Stimulated activated CD4-positive, alpha-beta T cell treated with anti-CD3 and anti-CD28 coated beads, Interleukin-15, amount 100 ng/mL, for 48 hours (primary cell): ENCODE data around the gene UNC5CL.

Experiments
- DNase-seq, 2 donors: peaks; one replicate each; pipeline ENCODE4 v3.0.0-alpha.2; 2020; ENCODE audit warnings: low read depth in 2 of 2

UNC5CL gene

GRCh38 chr6:41006217-41006616 lies 32.8 kb downstream of the UNC5CL start:
- DNase-seq: peak; percentile 11 to 34

GRCh38 chr6:41002168-41002567 lies 36.9 kb downstream of the UNC5CL start:
- no peak for DNase-seq

GRCh38 chr6:41000248-41000647 lies 38.8 kb downstream of the UNC5CL start:
- no peak for DNase-seq

GRCh38 chr6:40999569-40999968 lies 39.5 kb downstream of the UNC5CL start:
- DNase-seq: no peak

- no peak for DNase-seq
Measured at GRCh38 chr6:40998661-40999060, 40.4 kb downstream of the UNC5CL start.

GRCh38 chr6:40997234-40997957 lies 41.6 kb downstream of the UNC5CL start:
- no peak for DNase-seq

GRCh38 chr6:40996591-40997233 lies 42.3 kb downstream of the UNC5CL start:
- DNase-seq: no peak

GRCh38 chr6:40992746-40993145 lies 46.3 kb downstream of the UNC5CL start:
- no peak for DNase-seq

GRCh38 chr6:40990301-40990700 lies 48.7 kb downstream of the UNC5CL start:
- no peak for DNase-seq

GRCh38 chr6:40989204-40990169 lies 49.5 kb downstream of the UNC5CL start:
- no peak for DNase-seq

GRCh38 chr6:40988634-40989033 lies 50.4 kb downstream of the UNC5CL start:
- DNase-seq: no peak

- DNase-seq: no peak
Measured at GRCh38 chr6:40986921-40987819, 51.9 kb downstream of the UNC5CL start.

- no peak for DNase-seq
Measured at GRCh38 chr6:40986364-40986763, 52.7 kb downstream of the UNC5CL start.

GRCh38 chr6:40983752-40984151 lies 55.3 kb downstream of the UNC5CL start:
- no peak for DNase-seq

- DNase-seq: no peak
Measured at GRCh38 chr6:40982917-40983316, 56.1 kb downstream of the UNC5CL start.

GRCh38 chr6:40978687-40979289 lies 60.2 kb downstream of the UNC5CL start:
- no peak for DNase-seq

GRCh38 chr6:40977695-40978094 lies 61.3 kb downstream of the UNC5CL start:
- DNase-seq: no peak

GRCh38 chr6:40977085-40977484 lies 61.9 kb downstream of the UNC5CL start:
- DNase-seq: no peak
